Measurements from ENCODE around the gene MYO1D. TPM values are rescaled to one million over a fixed set of nuclear protein-coding genes. Genes with fewer than 3 reads are reported as not detected.
A peak's percentile ranks its signal among the peaks of the same experiment; 100 is the strongest.

Gene MYO1D
- total RNA-seq, 1 donor from 2014 or later = 12.1 TPM

DNA sequence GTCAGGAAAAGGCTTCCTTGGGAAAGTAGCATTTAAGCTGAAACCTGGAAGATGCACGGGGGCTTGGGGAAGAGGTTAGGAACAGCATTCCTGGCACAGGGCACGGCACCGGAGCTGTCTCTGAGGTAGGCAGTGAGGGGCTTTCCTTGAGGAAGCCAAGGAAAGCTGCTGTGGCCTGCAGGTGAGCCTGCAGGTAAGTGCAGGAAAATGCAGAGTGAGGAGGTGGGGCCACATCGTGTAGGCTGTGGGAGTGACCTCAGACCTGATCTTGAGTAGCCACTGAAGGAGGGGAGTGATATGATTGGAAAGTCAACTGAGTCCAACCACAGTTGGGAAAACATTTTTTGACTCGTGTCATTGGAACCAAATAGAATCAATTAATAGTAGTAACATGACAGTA, 310.6 kb downstream of the MYO1D start:
- H3K4me1 Mint-ChIP-seq (ENCODE audit: low read depth) = peaks cover 10% of the 10 kb centered on the region
- no peak for DNase-seq (ENCODE audit: low spot score)
- no peaks in the 10 kb centered on the region for H3K9me3 Mint-ChIP-seq
- no peaks in the 10 kb centered on the region for H3K36me3 Mint-ChIP-seq (ENCODE audit: low read depth)
- H3K27me3 Mint-ChIP-seq (ENCODE audit: insufficient read depth) = peaks cover 6% of the 10 kb centered on the region
- intact Hi-C loops (cut with micrococcal nuclease) = no loop called here
- no peak overlapping the region for H3K27ac Mint-ChIP-seq
- H3K4me3 Mint-ChIP-seq = no peak overlapping the region

DNA sequence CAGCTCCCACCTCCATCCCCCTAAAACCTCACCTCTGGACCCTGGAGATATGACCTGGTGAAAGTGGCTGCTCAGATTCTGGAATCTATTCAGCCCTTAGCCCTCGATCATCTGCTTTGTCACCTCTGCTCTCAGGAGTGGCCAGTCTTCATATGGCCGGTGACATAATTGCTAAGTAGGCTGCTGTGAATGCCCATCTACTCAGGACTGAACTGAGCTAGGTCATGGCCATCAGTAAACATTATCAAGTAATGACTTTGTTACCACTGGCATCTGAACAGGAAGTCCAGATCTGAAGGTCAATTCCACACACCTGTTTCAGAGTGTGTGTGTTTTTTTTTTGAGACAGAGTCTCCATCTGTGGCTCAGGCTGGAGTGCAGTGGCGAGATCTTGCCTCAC, 311.5 kb downstream of the MYO1D start:
- Mint-ChIP-seq H3K9me3 (no peaks in the 10 kb centered on the region), H3K27me3 (ENCODE audit: insufficient read depth) (peaks cover 2% of the 10 kb centered on the region), H3K36me3 (ENCODE audit: low read depth) (no peaks in the 10 kb centered on the region), H3K4me1 (ENCODE audit: low read depth) (peaks cover 10% of the 10 kb centered on the region), H3K4me3 (no peak overlapping the region), H3K27ac (no peak overlapping the region)
- intact Hi-C loops (cut with micrococcal nuclease) = no loop called here
- no peak for DNase-seq (ENCODE audit: low spot score)

DNA sequence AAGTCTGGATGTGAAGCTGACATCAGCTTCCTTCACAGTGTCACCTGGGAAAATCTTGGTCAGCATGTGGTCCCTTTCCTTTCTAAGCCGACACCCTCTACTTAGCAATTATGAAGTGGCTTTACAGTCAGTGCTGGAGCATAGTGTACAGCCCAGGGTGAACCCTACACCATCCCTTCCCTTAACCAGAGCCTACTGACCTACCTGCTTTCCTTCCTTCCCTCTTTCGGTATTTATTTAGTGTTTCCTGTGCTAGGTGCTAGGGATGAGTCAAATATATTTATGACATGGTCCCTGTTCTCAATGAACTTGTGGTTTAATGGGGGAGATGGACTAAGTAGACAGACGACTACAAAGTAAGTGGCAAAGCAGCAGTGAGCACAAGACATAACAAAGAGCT, 312.6 kb downstream of the MYO1D start:
- Mint-ChIP-seq H3K4me1 (ENCODE audit: low read depth) (peaks cover 12% of the 10 kb centered on the region), H3K9me3 (no peaks in the 10 kb centered on the region), H3K36me3 (ENCODE audit: low read depth) (no peaks in the 10 kb centered on the region), H3K4me3 (no peak overlapping the region), H3K27me3 (ENCODE audit: insufficient read depth) (peaks cover 2% of the 10 kb centered on the region), H3K27ac (no peak overlapping the region)
- no peak for DNase-seq (ENCODE audit: low spot score)
- intact Hi-C loops (cut with micrococcal nuclease) = no loop called here

DNA sequence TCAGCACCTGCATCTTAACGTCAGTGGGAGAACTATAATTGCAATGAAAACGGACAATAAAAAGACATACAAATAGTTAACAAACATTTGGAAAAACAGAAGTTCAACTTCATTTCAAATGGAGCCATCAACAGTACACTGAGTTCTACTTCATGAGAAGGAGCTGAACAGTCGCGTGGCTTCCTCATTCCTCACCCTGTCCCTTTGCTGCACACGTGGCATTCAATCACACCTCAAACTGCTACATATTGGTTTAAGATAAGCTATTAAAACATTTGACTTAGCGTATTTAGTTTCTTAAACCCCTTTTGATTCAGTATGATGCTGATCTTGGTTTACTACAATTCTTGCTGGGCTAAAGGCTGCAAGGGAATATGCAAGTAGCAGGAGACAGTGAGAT, 313.3 kb downstream of the MYO1D start:
- peaks cover 4% of the 10 kb centered on the region for H3K27me3 Mint-ChIP-seq (ENCODE audit: insufficient read depth)
- intact Hi-C loops (cut with micrococcal nuclease) = no loop called here

DNA sequence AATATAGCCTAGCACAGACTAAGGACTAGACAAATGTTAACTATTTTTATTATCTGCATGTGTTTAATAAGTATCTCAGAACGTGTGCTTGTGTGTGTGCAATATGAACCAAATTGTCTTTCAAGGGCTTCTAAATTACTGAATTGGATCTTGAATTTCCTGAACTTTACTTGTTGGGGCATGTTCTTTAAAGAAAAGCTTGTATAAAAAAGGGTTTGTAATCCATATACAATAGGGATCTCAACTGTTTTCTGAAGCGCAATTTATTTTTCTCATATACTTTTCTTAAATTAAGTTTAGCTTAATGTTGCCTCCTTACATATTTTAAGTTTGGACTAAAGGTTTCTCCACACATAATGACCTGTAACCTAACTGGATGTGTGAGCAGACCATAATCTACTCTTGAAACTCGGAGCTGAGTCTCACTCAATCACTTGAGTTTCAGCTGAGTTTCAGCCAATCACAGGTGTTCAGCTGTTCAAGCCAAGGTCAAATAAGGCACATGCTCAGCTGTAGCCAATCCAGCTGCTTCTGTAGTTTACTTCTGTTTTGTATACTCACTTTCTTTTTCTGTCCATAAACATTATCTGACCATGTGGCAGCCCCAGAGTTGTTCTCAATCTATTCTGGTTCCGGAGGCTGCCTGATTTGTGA, 317.8 kb downstream of the MYO1D start:
- no peak for DNase-seq (ENCODE audit: low spot score)
- intact Hi-C loops (cut with micrococcal nuclease) = no loop called here
- Mint-ChIP-seq H3K27me3 (ENCODE audit: insufficient read depth) (peaks cover 3% of the 10 kb centered on the region), H3K4me1 (ENCODE audit: low read depth) (peaks cover 45% of the 10 kb centered on the region), H3K9me3 (no peaks in the 10 kb centered on the region), H3K27ac (no peak overlapping the region), H3K4me3 (no peak overlapping the region), H3K36me3 (ENCODE audit: low read depth) (no peaks in the 10 kb centered on the region)

More for the DNA sequence above, 313.3 kb downstream of the MYO1D start:
- Mint-ChIP-seq H3K9me3 (no peaks in the 10 kb centered on the region), H3K27ac (no peak overlapping the region), H3K36me3 (ENCODE audit: low read depth) (no peaks in the 10 kb centered on the region), H3K4me3 (no peak overlapping the region), H3K4me1 (ENCODE audit: low read depth) (peaks cover 19% of the 10 kb centered on the region)
- DNase-seq (ENCODE audit: low spot score) = no peak

DNA sequence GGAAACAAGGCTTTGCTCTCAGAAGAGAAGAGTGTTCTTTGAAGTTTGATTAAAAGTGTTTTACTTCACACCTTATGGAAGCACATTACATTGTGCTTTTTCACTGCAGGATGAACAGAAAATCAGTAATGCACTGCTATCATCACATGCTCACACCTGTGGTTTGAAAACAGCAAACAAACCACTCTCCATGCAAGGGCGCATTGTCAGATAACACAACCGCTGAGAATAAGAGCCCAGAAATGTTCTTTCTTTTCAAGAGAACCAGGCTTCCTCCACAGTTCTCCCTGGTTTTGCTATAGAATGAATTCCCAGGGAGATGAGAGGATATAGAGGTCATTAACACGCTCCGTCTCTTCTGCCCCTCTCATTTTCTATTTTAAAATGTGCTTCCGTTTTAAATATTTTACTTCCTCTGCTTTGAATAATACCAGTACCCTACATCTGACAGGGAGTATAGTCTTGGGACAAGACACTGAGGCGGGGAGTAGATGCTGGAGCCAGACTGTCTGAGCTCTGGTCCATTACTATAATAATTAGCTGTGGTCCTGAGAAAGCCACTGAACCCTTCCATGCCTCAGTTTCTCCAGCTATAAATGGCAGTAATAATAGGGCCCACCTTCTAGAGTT, 318.5 kb downstream of the MYO1D start:
- no peak for DNase-seq (ENCODE audit: low spot score)
- Mint-ChIP-seq H3K4me3 (no peak overlapping the region), H3K4me1 (ENCODE audit: low read depth) (peaks cover 48% of the 10 kb centered on the region), H3K27me3 (ENCODE audit: insufficient read depth) (peaks cover 3% of the 10 kb centered on the region), H3K9me3 (no peaks in the 10 kb centered on the region), H3K27ac (no peak overlapping the region), H3K36me3 (ENCODE audit: low read depth) (no peaks in the 10 kb centered on the region)
- intact Hi-C loops (cut with micrococcal nuclease) = no loop called here

DNA sequence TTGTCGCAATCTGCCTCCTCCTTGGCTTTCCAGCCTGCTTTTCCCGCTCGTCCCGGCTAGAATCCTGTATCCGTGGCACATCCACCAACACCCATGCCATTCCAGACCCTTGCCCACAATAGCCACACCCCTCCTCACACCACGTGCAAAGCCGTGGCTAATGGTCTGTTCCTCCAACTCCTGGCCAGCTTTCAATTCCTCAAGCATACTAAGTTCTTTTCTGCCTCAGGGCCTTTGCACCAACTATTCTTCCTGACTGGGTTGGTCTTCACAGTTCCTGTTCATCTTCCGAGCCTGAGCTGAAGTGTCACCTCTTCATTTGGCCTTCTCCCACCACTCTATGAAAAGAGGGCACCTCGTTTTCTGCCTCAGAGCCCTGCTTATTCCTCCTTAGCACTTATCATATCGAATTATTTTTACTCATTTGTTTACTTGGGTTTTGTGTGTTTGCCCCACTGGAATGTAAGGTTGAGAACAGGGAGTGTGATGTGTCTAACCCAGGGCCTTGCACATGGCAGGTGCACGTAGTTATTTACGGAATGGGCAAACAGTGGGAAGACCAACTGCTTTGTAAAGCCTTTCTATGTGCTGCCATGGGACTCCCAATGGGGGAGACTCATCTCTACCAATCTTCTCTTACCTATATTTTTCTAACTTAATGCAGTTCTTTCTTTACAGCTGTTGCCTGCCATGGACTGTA, 321.2 kb downstream of the MYO1D start:
- no peak for DNase-seq (ENCODE audit: low spot score)
- intact Hi-C loops (cut with micrococcal nuclease) = no loop called here
- Mint-ChIP-seq H3K36me3 (ENCODE audit: low read depth) (no peaks in the 10 kb centered on the region), H3K27ac (peak overlapping the region; percentile 14), H3K27me3 (ENCODE audit: insufficient read depth) (peaks cover 3% of the 10 kb centered on the region), H3K9me3 (no peaks in the 10 kb centered on the region), H3K4me3 (no peak overlapping the region), H3K4me1 (ENCODE audit: low read depth) (peaks cover 75% of the 10 kb centered on the region)

DNA sequence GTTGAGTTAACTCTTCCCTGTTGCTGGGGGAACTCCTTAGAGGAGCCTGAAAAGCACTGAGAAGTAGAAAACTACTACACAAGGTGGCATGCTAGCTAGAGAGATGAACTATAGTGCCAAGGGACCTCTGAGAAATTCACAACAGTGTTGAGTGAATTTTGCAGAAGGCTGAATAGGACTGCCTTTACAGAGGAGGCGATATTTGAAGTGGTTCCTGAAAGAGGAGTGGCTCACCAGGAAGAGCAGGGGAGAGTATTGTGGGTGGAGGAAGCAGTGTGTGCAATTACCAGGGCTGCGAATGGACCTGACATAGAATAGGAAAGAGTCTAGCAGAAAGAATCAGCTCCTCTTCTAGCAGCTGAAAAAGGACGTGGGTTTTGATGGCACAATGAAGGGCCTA, 323.8 kb downstream of the MYO1D start:
- peaks cover 66% of the 10 kb centered on the region for H3K4me1 Mint-ChIP-seq (ENCODE audit: low read depth)
- intact Hi-C loops (cut with micrococcal nuclease) = loop anchor here (5.0 kb wide), 1 partner anchor 51 kb away; no protein-coding TSS in a partner anchor
- peaks cover 2% of the 10 kb centered on the region for H3K27me3 Mint-ChIP-seq (ENCODE audit: insufficient read depth)
- no peaks in the 10 kb centered on the region for H3K9me3 Mint-ChIP-seq
- no peak overlapping the region for H3K4me3 Mint-ChIP-seq
- H3K27ac Mint-ChIP-seq = no peak overlapping the region
- H3K36me3 Mint-ChIP-seq (ENCODE audit: low read depth) = no peaks in the 10 kb centered on the region
- no peak for DNase-seq (ENCODE audit: low spot score)

DNA sequence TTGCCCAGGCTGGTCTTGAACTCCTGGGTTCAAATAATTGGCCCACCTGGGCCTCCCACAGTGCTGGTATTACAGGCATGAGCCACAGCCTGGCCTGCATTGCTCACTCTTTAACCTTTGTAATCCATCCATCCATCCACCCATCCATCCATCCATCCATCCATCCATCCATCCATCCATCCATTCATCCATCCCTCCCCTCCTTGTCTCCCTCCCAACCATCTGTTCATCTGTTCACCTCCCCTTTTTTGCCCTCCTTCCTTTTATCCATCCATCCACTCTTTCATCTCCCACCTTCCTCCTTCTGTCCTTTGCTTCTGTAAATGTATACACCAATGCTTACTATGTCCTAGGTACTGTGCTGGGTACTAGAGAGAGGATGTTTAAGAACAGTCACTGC, 324.6 kb downstream of the MYO1D start:
- Mint-ChIP-seq H3K4me1 (ENCODE audit: low read depth) (peaks cover 62% of the 10 kb centered on the region), H3K4me3 (no peak overlapping the region), H3K27me3 (ENCODE audit: insufficient read depth) (peaks cover 2% of the 10 kb centered on the region), H3K36me3 (ENCODE audit: low read depth) (no peaks in the 10 kb centered on the region), H3K27ac (peak overlapping the region; percentile 37), H3K9me3 (no peaks in the 10 kb centered on the region)
- DNase-seq (ENCODE audit: low spot score) = no peak
- intact Hi-C loops (cut with micrococcal nuclease) = loop anchor here (5.0 kb wide), 1 partner anchor 50 kb away; no protein-coding TSS in a partner anchor

DNA sequence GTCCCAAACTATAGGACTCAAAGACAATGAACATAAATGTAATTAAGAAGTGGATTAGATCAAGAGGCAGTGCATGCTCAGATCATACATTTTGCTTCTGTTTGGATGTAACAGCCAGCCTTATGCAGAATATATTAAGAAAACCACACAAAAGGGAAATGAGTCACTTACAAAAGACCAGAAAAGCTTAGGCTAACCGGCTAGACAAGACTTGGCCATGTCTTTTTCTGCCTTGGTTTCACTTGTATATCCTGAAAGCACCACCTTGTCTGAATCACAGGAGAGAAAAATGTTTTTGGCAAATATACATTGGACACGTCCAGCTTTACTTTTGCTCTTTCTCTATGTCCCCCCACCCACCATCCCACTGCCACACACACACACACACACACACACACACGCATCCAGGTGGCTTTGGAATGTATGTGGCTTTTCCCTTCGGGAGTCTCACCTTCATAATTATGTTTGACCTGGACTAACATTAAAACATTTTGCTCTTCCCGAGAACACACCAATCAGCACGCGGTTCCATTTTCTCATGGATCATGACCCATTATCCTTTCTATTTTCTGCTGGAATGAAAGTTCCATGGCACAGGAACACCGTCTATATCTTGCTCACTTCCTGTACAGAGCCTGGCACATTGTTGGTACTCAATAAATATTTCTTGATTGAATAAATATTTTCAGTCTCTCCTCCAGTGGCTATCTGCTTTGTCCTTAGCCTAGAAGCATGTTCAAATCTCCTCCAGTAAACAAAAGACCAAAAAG, 325.6 kb downstream of the MYO1D start:
- H3K27ac Mint-ChIP-seq = peak overlapping the region; percentile 35
- intact Hi-C loops (cut with micrococcal nuclease) = loop anchor here (1.0 to 5.0 kb wide), 2 partner anchors 28 to 49 kb away; no protein-coding TSS in a partner anchor
- peaks cover 4% of the 10 kb centered on the region for H3K27me3 Mint-ChIP-seq (ENCODE audit: insufficient read depth)
- peaks cover 58% of the 10 kb centered on the region for H3K4me1 Mint-ChIP-seq (ENCODE audit: low read depth)
- no peak for DNase-seq (ENCODE audit: low spot score)
- no peaks in the 10 kb centered on the region for H3K36me3 Mint-ChIP-seq (ENCODE audit: low read depth)
- H3K4me3 Mint-ChIP-seq = peak overlapping the region; percentile 32
- no peaks in the 10 kb centered on the region for H3K9me3 Mint-ChIP-seq

DNA sequence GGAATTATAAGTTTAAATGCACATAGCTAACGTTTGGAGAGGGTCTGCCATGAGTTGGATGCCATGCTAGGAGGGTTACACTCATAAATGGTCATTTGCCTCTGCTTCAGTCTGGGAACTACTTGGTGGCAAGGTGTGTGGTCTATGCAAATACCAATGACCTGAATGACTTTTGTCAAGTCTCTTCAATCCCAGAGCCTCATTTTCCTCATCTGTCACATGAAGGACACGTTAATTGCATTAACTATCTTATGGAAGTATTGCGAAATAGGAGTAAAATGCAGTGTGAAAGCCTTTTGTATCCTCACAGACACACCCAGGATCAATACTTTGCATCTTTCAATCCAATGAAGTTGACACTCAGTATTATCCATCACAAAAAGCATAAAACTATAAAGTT, 327.4 kb downstream of the MYO1D start:
- H3K4me3 Mint-ChIP-seq = no peak overlapping the region
- peaks cover 4% of the 10 kb centered on the region for H3K27me3 Mint-ChIP-seq (ENCODE audit: insufficient read depth)
- no peak overlapping the region for H3K27ac Mint-ChIP-seq
- intact Hi-C loops (cut with micrococcal nuclease) = no loop called here
- no peaks in the 10 kb centered on the region for H3K36me3 Mint-ChIP-seq (ENCODE audit: low read depth)
- no peak for DNase-seq (ENCODE audit: low spot score)
- no peaks in the 10 kb centered on the region for H3K9me3 Mint-ChIP-seq
- peaks cover 49% of the 10 kb centered on the region for H3K4me1 Mint-ChIP-seq (ENCODE audit: low read depth)

DNA sequence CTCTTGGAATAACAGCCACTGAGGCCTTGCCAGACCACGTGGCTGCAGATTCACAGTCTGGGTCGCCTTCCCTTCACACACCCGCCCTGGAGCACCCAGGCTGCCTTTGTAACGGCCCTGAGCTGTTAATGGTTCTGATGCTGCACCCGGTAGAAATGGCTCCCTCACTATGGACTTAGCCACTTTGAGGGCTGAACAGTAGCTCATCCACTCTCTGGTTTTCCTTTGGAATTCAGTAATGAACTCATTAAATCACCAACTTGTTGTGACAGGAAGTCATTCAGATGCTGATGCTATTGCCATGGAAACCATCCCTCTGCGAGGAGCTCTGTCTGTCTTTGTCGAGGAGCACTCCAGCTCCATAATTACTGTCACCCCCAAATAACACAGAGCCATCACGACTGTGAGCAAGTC, 330.9 kb downstream of the MYO1D start:
- Mint-ChIP-seq H3K4me1 (ENCODE audit: low read depth) (peaks cover 13% of the 10 kb centered on the region), H3K27ac (no peak overlapping the region), H3K4me3 (no peak overlapping the region), H3K9me3 (no peaks in the 10 kb centered on the region), H3K27me3 (ENCODE audit: insufficient read depth) (peaks cover 6% of the 10 kb centered on the region), H3K36me3 (ENCODE audit: low read depth) (no peaks in the 10 kb centered on the region)
- intact Hi-C loops (cut with micrococcal nuclease) = no loop called here
- no peak for DNase-seq (ENCODE audit: low spot score)

Data from activated T-helper 1 cell treated with anti-CD3 and anti-CD28 coated beads, Interleukin-12 subunit alpha, Interleukin-12 subunit beta, Interleukin-2, Interleukin-4 antibody, amounts not matched to agents 30 ng/mL and 10 ng/mL and 1 ng/mL, durations not matched to agents 14 hours and 24 hours and 36 hours (primary cell).